HFF-Myc (cell line): ENCODE measurements around the gene NAV1.

Experiments
- DNase-seq: peaks from one replicate; pipeline ENCODE4 v3.0.0-alpha.2; 2011; ENCODE audit warnings: low read depth; ENCODE audit errors: extremely low read depth
- H3K4me3 ChIP-seq: replicated peaks from 2 replicates; pipeline ENCODE4 v1.5.1; 2011; ENCODE audit warnings: low read depth, mild to moderate bottlenecking, control low read depth, low read length
- CTCF ChIP-seq: IDR thresholded peaks from 2 replicates; pipeline ENCODE4 v1.5.1; 2012; ENCODE audit warnings: mild to moderate bottlenecking, low read depth, low read length, control low read depth; ENCODE audit errors: missing control alignments

The NAV1 gene

GRCh38 chr1:201570181-201570885, 31.4 kb downstream of the NAV1 start:
- DNase-seq: no peak
- no peak overlapping the region for H3K4me3 ChIP-seq
- TF ChIP-seq CTCF: no peak

GRCh38 chr1:201570886-201571624, 32.1 kb downstream of the NAV1 start:
- TF ChIP-seq CTCF: no peak
- no peak overlapping the region for H3K4me3 ChIP-seq
- no peak for DNase-seq

GRCh38 chr1:201573030-201573429, 34.1 kb downstream of the NAV1 start:
- TF ChIP-seq CTCF: no peak
- no peak overlapping the region for H3K4me3 ChIP-seq
- DNase-seq: no peak

GRCh38 chr1:201573923-201574322, 35.0 kb downstream of the NAV1 start:
- no peak overlapping the region for H3K4me3 ChIP-seq
- TF ChIP-seq CTCF: no peak
- no peak for DNase-seq

GRCh38 chr1:201575912-201576311, 37.0 kb downstream of the NAV1 start:
- H3K4me3 ChIP-seq: no peak overlapping the region
- no peak for DNase-seq
- TF ChIP-seq CTCF: no peak

GRCh38 chr1:201576914-201577313, 38.0 kb downstream of the NAV1 start:
- no peak for DNase-seq
- TF ChIP-seq CTCF: no peak
- no peak overlapping the region for H3K4me3 ChIP-seq
